Naive thymus-derived CD4-positive, alpha-beta T cell (primary cell): ENCODE measurements around the gene CADM1. TPM values are rescaled to one million over a fixed set of nuclear protein-coding genes. Genes with fewer than 3 reads are reported as not detected.

ENCODE experiments used
- ATAC-seq: fragments of 150-1000 bp; cut with Tn5 transposase; 2 replicates; pipeline ENCODE4 v1.10.0; 2021; ENCODE audit warnings: mild to moderate bottlenecking, moderate library complexity
- CTCF ChIA-PET: fragments of 350-600 bp; sonication (Branson Sonifier 250); formaldehyde crosslinking; loops from one replicate; lab custom pipeline; 2021; ENCODE audit warnings: antibody characterized with exemption; lab: Charles Lee
- POLR2A ChIA-PET: fragments of 350-600 bp; sonication (Branson Sonifier 250); formaldehyde crosslinking; loops from one replicate; lab custom pipeline; 2021; ENCODE audit warnings: antibody characterized with exemption, inconsistent platforms; lab: Charles Lee
- DNase-seq, 9 donors: peaks; one replicate each; pipeline versions ENCODE4 v3.0.0 to v3.0.0-alpha.2; 2020 to 2022; ENCODE audit warnings: mixed read lengths in 1 of 9
- H3K27ac ChIP-seq: one replicate; pipeline ENCODE4 v1.7.0; 2013; ENCODE audit warnings: mild to moderate bottlenecking, low read depth, low read length, moderate library complexity
- H3K27me3 ChIP-seq, 2 donors: one replicate each; pipeline ENCODE4 v1.7.0; 2013; ENCODE audit warnings: low read length in 2 of 2, mild to moderate bottlenecking in 2 of 2, moderate library complexity in 2 of 2; ENCODE audit not compliant: control insufficient read depth in 2 of 2, insufficient read depth in 2 of 2
- H3K36me3 ChIP-seq, 3 experiments: 1 replicate in 2 of 3; 2 replicates in 1 of 3; pipeline ENCODE4 v1.7.0; 2013; ENCODE audit warnings: low read length in 3 of 3, mild to moderate bottlenecking in 3 of 3, moderate library complexity in 1 of 3; ENCODE audit not compliant: insufficient read depth in 3 of 3, control insufficient read depth in 2 of 3
- H3K4me1 ChIP-seq, 2 donors: one replicate each; pipeline ENCODE4 v1.7.0; 2013; ENCODE audit warnings: low read length in 2 of 2, mild to moderate bottlenecking in 2 of 2, moderate library complexity in 1 of 2; ENCODE audit not compliant: control insufficient read depth in 2 of 2, insufficient read depth in 2 of 2
- H3K4me3 ChIP-seq: 2 replicates; pipeline ENCODE4 v1.7.0; 2013; ENCODE audit warnings: mild to moderate bottlenecking, low read length
- H3K9me3 ChIP-seq, 3 experiments: 1 replicate in 2 of 3; 2 replicates in 1 of 3; pipeline ENCODE4 v1.7.0; 2013; ENCODE audit warnings: low read length in 3 of 3; ENCODE audit not compliant: control insufficient read depth in 2 of 3
- H3K27ac Mint-ChIP-seq, 9 donors: one replicate each; pipeline ENCODE4 v1.8.0; 2020 to 2022; ENCODE audit warnings: mixed read lengths in 9 of 9, mild to moderate bottlenecking in 8 of 9, moderate library complexity in 5 of 9, inconsistent platforms in 2 of 9
- H3K27me3 Mint-ChIP-seq, 5 donors: one replicate each; pipeline ENCODE4 v1.8.0; 2021 to 2022; ENCODE audit warnings: mixed read lengths in 5 of 5, mild to moderate bottlenecking in 1 of 5
- H3K36me3 Mint-ChIP-seq, 5 donors: one replicate each; pipeline ENCODE4 v1.8.0; 2020 to 2022; ENCODE audit warnings: mixed read lengths in 5 of 5, mild to moderate bottlenecking in 3 of 5, inconsistent platforms in 1 of 5
- H3K4me1 Mint-ChIP-seq, 7 donors: one replicate each; pipeline ENCODE4 v1.8.0; 2020 to 2022; ENCODE audit warnings: mixed read lengths in 7 of 7, mild to moderate bottlenecking in 3 of 7, inconsistent platforms in 1 of 7
- H3K4me3 Mint-ChIP-seq, 10 donors: one replicate each; pipeline ENCODE4 v1.8.0; 2020 to 2022; ENCODE audit warnings: mild to moderate bottlenecking in 10 of 10, mixed read lengths in 10 of 10, moderate library complexity in 6 of 10, inconsistent platforms in 2 of 10
- H3K9me3 Mint-ChIP-seq, 11 donors: one replicate each; pipeline ENCODE4 v1.8.0; 2020 to 2022; ENCODE audit warnings: mixed read lengths in 11 of 11, mild to moderate bottlenecking in 4 of 11, inconsistent platforms in 1 of 11, moderate library complexity in 1 of 11
- intact Hi-C, 2 donors: fragments of 100-400 bp; cut with micrococcal nuclease; formaldehyde crosslinking; loops; one replicate each; pipeline ENCODE4 v1.15.1; 2023
- polyA plus RNA-seq, 2 donors: library from polyadenylated mRNA; unstranded; fragments of 300-500 nt; fragmentation: Illumina TruSeq; gene quantifications; one replicate each; pipeline ENCODE4 v1.2.3, GENCODE V29; 2021
- total RNA-seq, 6 experiments: library from RNA in 5 of 6; stranded (reverse) in 5 of 6; gene quantifications; 1 replicate in 5 of 6; 2 replicates in 1 of 6; pipeline ENCODE4 v1.2.3 and lab custom pipeline; 2021 to 2026

CADM1 gene
- total and polyA plus RNA-seq, 7 experiments from 2014 or later: 0.29 to 2.7 (median 0.69) TPM

GRCh38 chr11:115182282-115182955, 321.8 kb downstream of the CADM1 start:
- no peak for ATAC-seq
- no peak overlapping the region for H3K4me3 ChIP-seq
- no peaks in the 10 kb centered on the region for H3K36me3 ChIP-seq
- intact Hi-C loops: no loop called here
- H3K4me3 Mint-ChIP-seq: no peak overlapping the region
- ChIA-PET CTCF (no interaction called here), POLR2A (no interaction called here)
- peaks cover 0 to 9% (median 0%) of the 10 kb centered on the region in 5 donors for H3K27me3 Mint-ChIP-seq
- H3K4me1 Mint-ChIP-seq: no peaks in the 10 kb centered on the region
- DNase-seq: no peak
- no peaks in the 10 kb centered on the region for H3K36me3 Mint-ChIP-seq
- no peaks in the 10 kb centered on the region for H3K9me3 ChIP-seq
- no peaks in the 10 kb centered on the region for H3K4me1 ChIP-seq
- H3K9me3 Mint-ChIP-seq: peaks cover 0 to 3% (median 0%) of the 10 kb centered on the region in 11 donors
- no peak overlapping the region for H3K27ac Mint-ChIP-seq
- no peak overlapping the region for H3K27ac ChIP-seq
- no peaks in the 10 kb centered on the region for H3K27me3 ChIP-seq

GRCh38 chr11:115181538-115181937, 322.7 kb downstream of the CADM1 start:
- DNase-seq: no peak
- no peak overlapping the region for H3K27ac ChIP-seq
- peaks cover 0 to 5% (median 0%) of the 10 kb centered on the region in 11 donors for H3K9me3 Mint-ChIP-seq
- H3K4me3 ChIP-seq: no peak overlapping the region
- ChIA-PET CTCF (interaction anchor here (0.7 kb wide), 1 partner anchor 11 kb away, joined by 3 read pairs; no protein-coding TSS in a partner anchor), POLR2A (no interaction called here)
- H3K36me3 ChIP-seq: no peaks in the 10 kb centered on the region
- intact Hi-C loops: no loop called here
- peaks cover 0 to 5% (median 0%) of the 10 kb centered on the region in 5 donors for H3K27me3 Mint-ChIP-seq
- H3K36me3 Mint-ChIP-seq: no peaks in the 10 kb centered on the region
- no peaks in the 10 kb centered on the region for H3K27me3 ChIP-seq
- H3K9me3 ChIP-seq: no peaks in the 10 kb centered on the region
- no peaks in the 10 kb centered on the region for H3K4me1 ChIP-seq
- no peaks in the 10 kb centered on the region for H3K4me1 Mint-ChIP-seq
- ATAC-seq: no peak
- H3K4me3 Mint-ChIP-seq: no peak overlapping the region
- H3K27ac Mint-ChIP-seq: no peak overlapping the region

- no peak for DNase-seq
- H3K9me3 Mint-ChIP-seq: peaks cover 0 to 5% (median 0%) of the 10 kb centered on the region in 11 donors
- no peak overlapping the region for H3K4me3 ChIP-seq
Observed at GRCh38 chr11:115180272-115180671, 323.9 kb downstream of the CADM1 start.

GRCh38 chr11:115179636-115180035, 324.6 kb downstream of the CADM1 start:
- POLR2A ChIA-PET: no interaction called here

More at GRCh38 chr11:115180272-115180671, 323.9 kb downstream of the CADM1 start:
- POLR2A ChIA-PET: no interaction called here
- Mint-ChIP-seq H3K4me3 (no peak overlapping the region), H3K36me3 (no peaks in the 10 kb centered on the region), H3K27ac (no peak overlapping the region), H3K4me1 (no peaks in the 10 kb centered on the region), H3K27me3 (peaks cover 0 to 3% (median 0%) of the 10 kb centered on the region in 5 donors)
- H3K4me1 ChIP-seq: no peaks in the 10 kb centered on the region
- CTCF ChIA-PET: no interaction called here
- intact Hi-C loops: no loop called here
- no peaks in the 10 kb centered on the region for H3K9me3 ChIP-seq
- H3K27ac ChIP-seq: no peak overlapping the region
- no peaks in the 10 kb centered on the region for H3K36me3 ChIP-seq
- ATAC-seq: no peak
- no peaks in the 10 kb centered on the region for H3K27me3 ChIP-seq

GRCh38 chr11:115178705-115179104, 325.5 kb downstream of the CADM1 start:
- Mint-ChIP-seq H3K27ac (no peak overlapping the region), H3K27me3 (peaks cover 0 to 3% (median 0%) of the 10 kb centered on the region in 5 donors), H3K4me3 (no peak overlapping the region), H3K36me3 (no peaks in the 10 kb centered on the region), H3K4me1 (no peaks in the 10 kb centered on the region), H3K9me3 (peaks cover 0 to 5% (median 0%) of the 10 kb centered on the region in 11 donors)
- ChIA-PET CTCF (no interaction called here), POLR2A (no interaction called here)
- ATAC-seq: no peak
- Histone ChIP-seq H3K4me1 (no peaks in the 10 kb centered on the region), H3K9me3 (no peaks in the 10 kb centered on the region), H3K36me3 (no peaks in the 10 kb centered on the region), H3K27ac (no peak overlapping the region), H3K27me3 (no peaks in the 10 kb centered on the region), H3K4me3 (no peak overlapping the region)
- intact Hi-C loops: no loop called here
- no peak for DNase-seq

More at GRCh38 chr11:115179636-115180035, 324.6 kb downstream of the CADM1 start:
- H3K36me3 Mint-ChIP-seq: no peaks in the 10 kb centered on the region
- ATAC-seq (no peak), DNase-seq (no peak)
- H3K9me3 Mint-ChIP-seq: peaks cover 0 to 5% (median 0%) of the 10 kb centered on the region in 11 donors
- intact Hi-C loops: no loop called here
- H3K4me1 ChIP-seq: no peaks in the 10 kb centered on the region
- no peaks in the 10 kb centered on the region for H3K4me1 Mint-ChIP-seq
- no peaks in the 10 kb centered on the region for H3K9me3 ChIP-seq
- H3K4me3 ChIP-seq: no peak overlapping the region
- H3K27me3 ChIP-seq: no peaks in the 10 kb centered on the region
- H3K27ac ChIP-seq: no peak overlapping the region
- no peak overlapping the region for H3K27ac Mint-ChIP-seq
- CTCF ChIA-PET: no interaction called here
- H3K36me3 ChIP-seq: no peaks in the 10 kb centered on the region
- peaks cover 0 to 3% (median 0%) of the 10 kb centered on the region in 5 donors for H3K27me3 Mint-ChIP-seq
- H3K4me3 Mint-ChIP-seq: no peak overlapping the region

DNA sequence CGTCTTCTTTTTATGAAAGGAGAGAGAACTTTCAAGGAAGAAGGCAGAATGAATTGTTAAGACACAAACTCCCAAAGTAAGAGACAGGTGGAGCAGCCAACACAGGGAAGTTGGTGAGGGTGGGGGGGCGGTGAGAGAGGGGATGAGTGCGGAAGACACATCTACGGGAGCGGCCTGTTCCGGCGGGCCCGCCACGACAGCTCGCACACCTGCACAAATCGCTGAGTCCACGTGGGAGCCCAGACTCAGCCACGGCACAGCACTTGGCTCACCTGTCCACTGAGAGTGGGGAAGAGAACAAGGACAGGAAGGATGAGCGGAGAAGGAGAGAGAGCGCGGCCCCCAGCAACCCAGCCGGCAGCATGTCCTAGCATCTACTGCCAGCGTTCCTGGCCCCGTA, 331.1 kb downstream of the CADM1 start:
- ATAC-seq (no peak), DNase-seq (no peak)
- intact Hi-C loops: no loop called here
- Histone ChIP-seq H3K4me3 (no peak overlapping the region), H3K27ac (no peak overlapping the region), H3K4me1 (no peaks in the 10 kb centered on the region), H3K9me3 (no peaks in the 10 kb centered on the region), H3K27me3 (no peaks in the 10 kb centered on the region), H3K36me3 (no peaks in the 10 kb centered on the region)
- H3K27ac Mint-ChIP-seq: no peak overlapping the region
- H3K9me3 Mint-ChIP-seq: peaks cover 0 to 5% (median 0%) of the 10 kb centered on the region in 11 donors
- H3K4me1 Mint-ChIP-seq: no peaks in the 10 kb centered on the region
- ChIA-PET CTCF (no interaction called here), POLR2A (no interaction called here)
- H3K36me3 Mint-ChIP-seq: no peaks in the 10 kb centered on the region
- no peak overlapping the region for H3K4me3 Mint-ChIP-seq
- H3K27me3 Mint-ChIP-seq: peaks cover 3 to 16% (median 4%) of the 10 kb centered on the region in 5 donors
